NCI-H2081 treated with DMSO at 0.1 percent for 48 hours (cell line): ENCODE data around the gene NOC4L.
"Not testable (repeated sequence)": the region's sequence is repeated elsewhere in the genome, so short reads cannot be mapped to it uniquely, and the experiment has no call there.

Source experiments
- DNase-seq: peaks from one replicate; lab custom pipeline; 2025; lab: John Stamatoyannopoulos, UW

Gene NOC4L

GRCh38 chr12:132123970-132124765 lies 20.1 kb upstream of the NOC4L start:
- DNase-seq = no peak

- DNase-seq = no peak
Observed at GRCh38 chr12:132124766-132125425, 19.4 kb upstream of the NOC4L start.

- DNase-seq = no peak
Observed at GRCh38 chr12:132125736-132126135, 18.5 kb upstream of the NOC4L start.

- DNase-seq = no peak
Observed at GRCh38 chr12:132127041-132127440, 17.2 kb upstream of the NOC4L start.

DNA sequence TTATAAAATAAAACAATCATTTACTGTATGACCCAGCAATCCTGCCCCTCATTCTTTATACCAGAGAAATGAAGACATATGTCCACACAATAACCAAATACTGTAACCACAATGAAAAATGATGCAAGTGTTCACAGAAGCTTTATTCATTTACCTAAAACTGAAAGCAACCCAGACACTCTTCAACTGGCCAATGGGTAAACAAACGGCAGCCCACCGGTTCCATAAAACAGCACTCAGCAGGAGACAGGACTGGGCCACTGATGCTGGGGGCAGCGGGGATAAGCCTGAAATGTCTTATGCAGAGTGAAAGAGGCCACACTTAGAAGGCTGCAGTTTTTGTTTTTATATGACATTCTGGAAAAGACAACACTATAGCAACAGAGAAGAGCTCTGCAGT lies 15.2 kb upstream of the NOC4L start:
- DNase-seq = no peak

GRCh38 chr12:132130690-132131089 lies 13.6 kb upstream of the NOC4L start:
- no peak for DNase-seq

GRCh38 chr12:132131229-132131628 lies 13.0 kb upstream of the NOC4L start:
- no peak for DNase-seq

- no peak for DNase-seq
Observed at GRCh38 chr12:132131952-132132351, 12.3 kb upstream of the NOC4L start.

DNA sequence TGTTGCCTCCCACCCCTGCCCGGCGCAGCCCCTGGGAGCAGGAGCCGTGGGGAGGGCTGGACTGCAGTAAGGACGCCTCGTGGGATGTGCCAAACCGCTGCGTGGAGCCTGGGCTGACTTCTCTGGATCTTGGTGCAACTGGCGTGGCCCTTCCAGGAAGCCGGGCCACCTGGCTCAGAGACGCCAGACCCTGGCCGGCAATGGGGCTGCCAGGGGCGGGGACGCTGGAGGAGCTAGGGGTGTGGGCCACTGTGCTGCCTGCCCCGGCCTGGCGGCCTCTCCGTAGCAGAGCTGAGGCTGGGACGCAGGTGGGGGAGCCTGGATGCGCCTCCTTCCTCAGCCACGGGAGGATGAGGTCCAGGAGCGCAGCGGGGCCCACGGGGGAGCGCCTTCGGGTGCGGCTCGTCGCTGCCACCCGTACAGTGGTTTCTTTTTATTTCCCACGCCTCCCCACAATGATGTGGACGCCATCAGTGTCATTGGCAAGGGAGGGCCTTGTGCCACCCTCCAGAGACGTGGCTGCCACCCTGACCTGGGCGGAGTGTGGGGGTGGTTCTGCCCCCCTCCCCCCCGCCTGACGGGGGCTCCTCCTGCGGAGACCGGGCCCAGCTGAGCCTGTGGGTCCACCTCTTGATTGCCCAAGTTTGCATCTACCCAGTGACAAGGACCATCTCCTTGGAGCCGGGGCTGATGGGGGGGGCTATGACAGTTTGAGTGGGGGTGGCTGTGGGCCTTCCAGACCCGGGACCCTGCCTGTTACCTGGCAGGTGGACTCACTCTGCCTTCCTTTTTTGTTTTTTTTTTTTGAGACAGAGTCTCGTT lies 11.4 kb upstream of the NOC4L start:
- DNase-seq = no peak

DNA sequence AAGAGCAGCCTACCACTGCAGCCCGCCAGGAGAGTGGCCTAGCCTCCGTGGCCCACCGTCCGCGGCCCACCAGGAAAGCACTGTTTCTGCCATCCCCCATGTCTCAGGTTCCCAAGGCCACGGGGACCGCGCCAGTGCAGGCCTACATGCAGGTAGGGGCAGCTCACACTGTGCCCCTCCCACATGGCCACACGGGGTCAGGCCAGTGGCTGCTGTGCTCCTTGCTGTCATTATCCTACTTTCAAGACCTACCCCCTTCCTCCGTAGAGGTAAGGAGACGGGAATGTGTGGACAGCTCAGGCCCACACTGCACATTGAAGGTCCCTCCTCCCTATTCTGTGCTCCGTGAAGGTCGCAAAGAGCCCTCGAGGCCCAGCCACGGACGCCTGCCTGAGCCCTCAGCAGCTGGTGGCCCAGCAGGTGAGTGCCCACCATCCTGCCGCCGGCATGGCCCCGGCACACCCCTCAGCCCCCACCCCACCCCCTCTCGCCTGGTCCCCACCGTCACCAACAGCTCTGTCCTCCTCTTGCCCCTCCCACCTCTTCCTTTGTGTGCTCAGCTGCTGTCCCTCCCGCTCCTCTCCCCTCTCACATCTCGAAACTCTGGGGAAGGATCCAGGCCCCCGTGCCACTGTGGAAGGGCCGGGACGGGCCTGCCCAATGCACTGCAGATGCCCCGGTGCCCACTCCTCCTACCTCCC lies 10.2 kb upstream of the NOC4L start:
- DNase-seq = no peak

DNA sequence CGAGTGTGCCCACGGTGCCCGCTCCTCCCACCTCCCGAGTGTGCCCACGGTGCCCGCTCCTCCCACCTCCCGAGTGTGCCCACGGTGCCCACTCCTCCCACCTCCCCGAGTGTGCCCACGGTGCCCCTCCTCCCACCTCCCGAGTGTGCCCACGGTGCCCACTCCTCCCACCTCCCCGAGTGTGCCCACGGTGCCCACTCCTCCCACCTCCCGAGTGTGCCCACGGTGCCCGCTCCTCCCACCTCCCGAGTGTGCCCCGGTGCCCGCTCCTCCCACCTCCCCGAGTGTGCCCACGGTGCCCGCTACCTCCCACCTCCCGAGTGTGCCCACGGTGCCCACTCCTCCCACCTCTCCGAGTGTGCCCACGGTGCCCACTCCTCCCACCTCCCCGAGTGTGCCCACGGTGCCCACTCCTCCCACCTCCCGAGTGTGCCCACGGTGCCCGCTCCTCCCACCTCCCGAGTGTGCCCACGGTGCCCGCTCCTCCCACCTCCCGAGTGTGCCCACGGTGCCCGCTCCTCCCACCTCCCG lies 9.5 kb upstream of the NOC4L start:
- not testable (repeated sequence) for DNase-seq

DNA sequence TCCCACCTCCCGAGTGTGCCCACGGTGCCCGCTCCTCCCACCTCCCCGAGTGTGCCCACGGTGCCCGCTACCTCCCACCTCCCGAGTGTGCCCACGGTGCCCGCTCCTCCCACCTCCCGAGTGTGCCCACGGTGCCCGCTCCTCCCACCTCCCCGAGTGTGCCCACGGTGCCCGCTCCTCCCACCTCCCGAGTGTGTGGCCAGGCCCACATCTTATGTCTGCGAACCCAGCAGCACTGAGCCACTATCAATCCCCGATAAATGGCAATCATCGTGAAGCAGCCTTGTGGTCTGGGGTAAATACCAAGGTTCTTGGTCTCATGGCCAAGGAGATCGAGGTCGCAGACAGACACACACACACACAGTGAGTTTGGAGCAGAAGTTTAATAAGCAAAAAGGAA lies 8.0 kb upstream of the NOC4L start:
- DNase-seq = not testable (repeated sequence)

DNA sequence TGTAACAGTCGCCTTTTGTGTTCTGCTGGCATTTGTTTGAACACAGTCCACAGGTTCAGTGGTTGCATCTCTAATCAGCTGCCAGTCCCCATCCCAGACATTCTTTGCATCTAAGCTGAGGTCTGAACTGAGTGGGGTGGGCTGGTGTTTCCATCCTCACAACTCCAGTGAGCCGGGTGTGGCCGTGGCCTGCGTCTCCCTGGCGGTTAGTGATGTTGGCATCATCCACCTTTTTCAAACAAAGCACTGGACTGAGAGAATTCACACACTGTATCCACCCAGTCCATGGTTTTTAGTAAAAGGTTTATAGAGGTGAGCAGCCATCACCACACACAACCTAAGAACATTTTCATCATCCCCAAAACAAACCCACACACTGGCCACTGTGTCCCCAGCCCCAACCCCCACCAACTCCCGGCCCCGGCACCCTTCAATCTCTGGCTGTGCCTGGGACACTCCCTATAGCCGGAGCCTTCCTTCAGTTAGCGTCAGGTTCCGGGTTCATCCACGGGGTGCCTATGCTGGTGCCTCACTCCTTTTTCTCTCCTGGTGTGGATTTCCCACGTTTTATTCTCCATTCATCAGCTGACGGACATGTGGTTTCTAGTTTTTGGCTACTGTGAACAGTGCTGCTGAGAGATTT lies 6.7 kb upstream of the NOC4L start:
- no peak for DNase-seq

GRCh38 chr12:132138941-132139871 lies 5.1 kb upstream of the NOC4L start:
- no peak for DNase-seq

DNA sequence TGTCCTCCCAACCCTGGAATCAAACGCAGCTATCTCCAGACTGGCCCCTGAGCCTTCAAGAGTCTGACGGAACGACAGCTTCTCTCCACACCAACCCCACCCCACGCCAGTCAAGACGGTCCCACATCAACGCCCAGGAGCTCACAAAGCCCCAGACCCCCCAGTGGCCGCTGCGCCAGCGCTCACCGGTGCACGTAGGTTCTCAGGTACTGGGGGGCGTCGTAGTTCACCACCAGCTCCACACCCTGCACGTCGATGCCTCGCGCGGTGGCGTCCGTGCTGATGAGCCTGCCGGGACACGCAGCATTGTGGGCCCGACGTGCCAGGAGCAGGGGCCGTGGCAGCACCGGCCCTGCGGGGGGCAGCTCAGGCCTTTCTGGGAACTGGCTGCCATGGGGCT lies 4.3 kb upstream of the NOC4L start:
- DNase-seq = no peak

DNA sequence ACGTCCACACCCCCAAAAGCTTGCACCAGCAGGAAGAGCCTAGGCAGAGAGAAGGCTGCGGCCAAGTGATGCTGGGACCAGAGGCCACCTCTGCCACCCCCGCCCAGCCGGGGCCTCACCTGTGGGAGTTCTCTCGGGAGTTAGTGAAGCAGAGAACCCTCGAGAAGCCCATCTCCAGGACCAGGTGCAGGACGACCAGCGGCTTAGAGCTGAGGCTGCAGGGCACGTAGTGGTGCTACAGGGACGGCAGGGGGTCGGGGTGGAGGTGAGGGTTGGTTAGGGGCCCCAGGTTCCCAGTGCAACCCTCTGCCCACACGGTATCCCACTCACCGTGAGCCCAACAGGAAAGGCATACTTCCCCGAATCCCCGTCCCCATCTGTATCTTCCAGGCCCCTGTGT lies 3.8 kb upstream of the NOC4L start:
- no peak for DNase-seq

DNA sequence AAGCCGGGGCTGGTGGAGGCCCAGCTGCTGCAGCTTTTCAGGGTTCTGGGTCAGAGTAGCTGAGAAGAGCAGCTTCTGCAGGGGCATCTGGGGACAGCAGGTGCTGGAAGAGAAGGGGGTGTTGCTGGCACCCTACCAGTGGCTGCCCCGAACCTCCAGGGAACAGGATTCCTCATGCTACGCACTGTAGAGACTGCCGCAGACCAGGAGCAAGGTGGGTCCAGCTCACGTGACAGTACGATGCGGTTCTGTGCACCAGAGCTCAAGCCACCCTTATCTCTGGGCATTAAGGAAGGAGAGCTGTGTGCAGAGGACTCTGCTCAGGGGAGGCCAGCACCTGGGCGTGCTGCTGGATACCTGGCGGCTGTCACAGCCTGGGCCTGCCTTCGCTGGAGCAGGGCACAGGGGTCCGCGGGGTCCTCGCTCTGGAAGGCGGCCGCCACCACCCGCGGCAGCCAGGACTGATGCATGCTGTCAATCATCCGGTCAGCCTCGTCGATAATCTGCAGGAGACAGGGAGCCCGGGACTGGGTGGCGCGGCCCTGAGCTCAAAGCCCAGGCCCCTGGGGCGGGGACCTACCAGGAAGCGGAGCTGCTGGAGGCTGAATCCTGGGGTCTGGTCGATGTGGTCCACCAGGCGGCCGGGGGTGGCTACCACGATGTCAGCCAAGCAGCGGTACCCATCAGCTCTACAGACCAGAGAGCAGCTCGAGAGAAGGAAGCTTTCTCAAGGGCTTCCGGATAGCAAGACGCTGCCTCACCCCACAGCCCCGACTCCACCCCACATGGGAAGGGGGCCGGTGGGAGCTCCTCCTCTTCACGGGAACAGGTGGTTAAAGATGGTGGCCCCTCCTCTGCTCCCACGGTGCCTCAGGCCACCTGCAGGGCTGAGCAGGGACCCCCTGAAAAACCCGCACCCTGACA lies 3.1 kb upstream of the NOC4L start:
- no peak for DNase-seq

DNA sequence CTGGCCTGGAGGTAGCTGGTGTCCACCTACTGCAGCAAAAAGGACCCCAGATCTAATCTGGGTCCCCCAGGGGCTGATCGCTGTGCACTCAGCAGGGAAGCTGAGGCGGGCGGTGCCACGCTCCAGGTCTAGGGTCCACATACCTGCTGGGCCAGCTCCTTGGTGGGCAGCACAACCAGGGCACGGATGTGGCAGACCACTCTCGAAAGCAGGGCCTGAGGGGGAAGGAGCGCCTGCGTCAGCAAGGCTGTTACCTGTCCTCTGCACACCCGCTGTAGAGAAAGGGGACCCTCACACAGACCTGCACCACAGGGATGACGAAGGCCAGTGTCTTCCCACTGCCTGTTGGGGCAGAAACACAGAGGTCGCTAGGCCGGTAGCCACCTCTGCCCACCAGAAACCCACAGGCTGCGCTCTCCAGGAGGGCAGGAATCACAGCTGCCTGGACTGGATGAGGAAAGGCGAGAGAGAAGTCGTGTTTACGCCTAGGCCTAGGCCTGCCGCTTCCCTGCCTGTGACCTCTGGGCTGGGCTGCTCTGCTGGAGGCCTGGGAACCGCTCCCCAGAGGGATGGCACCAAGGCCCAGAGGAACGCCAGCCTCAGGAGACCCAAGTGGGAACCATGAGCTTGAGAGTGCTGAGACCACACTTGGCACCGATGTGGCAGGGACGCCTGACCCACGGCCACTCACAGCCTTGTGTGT lies 2.1 kb upstream of the NOC4L start:
- no peak for DNase-seq
